ENCODE results near the gene GLRB. TPM values are rescaled to one million over a fixed set of nuclear protein-coding genes. Genes with fewer than 3 reads are reported as not detected.

Gene GLRB
- total RNA-seq, 1 experiment from 2014 or later, result 0.70 TPM

- Histone ChIP-seq H4K20me1 (ENCODE audit: control insufficient read depth, insufficient read depth, insufficient read length) (no peaks in the 10 kb centered on the region), H2AFZ (ENCODE audit: low read length) (no peak overlapping the region), H3K79me2 (ENCODE audit: insufficient read depth, low read length) (no peaks in the 10 kb centered on the region), H2AK5ac (ENCODE audit: insufficient read length, low read length) (no peak overlapping the region), H2BK120ac (ENCODE audit: low read depth, low read length, poor library complexity, severe bottlenecking) (no peak overlapping the region), H3K4me2 (ENCODE audit: insufficient read depth, insufficient read length, low read length) (no peak overlapping the region), H3T11ph (ENCODE audit: low read length) (no peak overlapping the region), H3K18ac (ENCODE audit: insufficient read length, low read depth, low read length) (no peak overlapping the region), H3K4ac (ENCODE audit: low read depth, low read length) (no peak overlapping the region), H4K5ac (ENCODE audit: insufficient read length, low read depth, low read length) (no peak overlapping the region), H3K4me1 (ENCODE audit: insufficient read depth, low read length) (no peaks in the 10 kb centered on the region), H3K27me3 (ENCODE audit: insufficient read depth, low read length) (no peaks in the 10 kb centered on the region), H2BK12ac (ENCODE audit: insufficient read length, low read depth, low read length) (no peak overlapping the region), H3K56ac (ENCODE audit: insufficient read length, low read depth, low read length) (no peak overlapping the region), H3K14ac (ENCODE audit: insufficient read depth, low read length) (no peak overlapping the region), H3K79me1 (ENCODE audit: insufficient read depth, low read depth, low read length, poor library complexity, severe bottlenecking) (no peaks in the 10 kb centered on the region), H3K23me2 (ENCODE audit: insufficient read length, low read depth, low read length, poor library complexity, severe bottlenecking) (no peaks in the 10 kb centered on the region), H3K9ac (ENCODE audit: extremely low read depth, insufficient read length, low read length) (no peak overlapping the region), H2BK5ac (ENCODE audit: insufficient read length, low read length) (no peak overlapping the region), H2BK15ac (ENCODE audit: low read depth, low read length) (no peak overlapping the region), H3K27ac (ENCODE audit: insufficient read length, low read depth, low read length) (no peak overlapping the region), H3K9me3 (ENCODE audit: control insufficient read depth, low read depth, low read length) (no peaks in the 10 kb centered on the region), H3K23ac (ENCODE audit: insufficient read length, low read depth, low read length) (no peak overlapping the region), H4K91ac (ENCODE audit: insufficient read length, low read depth, low read length) (no peak overlapping the region), H2BK20ac (ENCODE audit: low read depth, low read length, poor library complexity, severe bottlenecking) (no peak overlapping the region), H4K8ac (replicated peaks; ENCODE audit: insufficient read length, low read depth, low read length) (no peak overlapping the region)
- Mint-ChIP-seq H3K36me3 (ENCODE audit: insufficient read depth in 1 of 3, low read depth in 3 of 3) (peaks cover 2 to 21% (median 5%) of the 10 kb centered on the region in 3 experiments; a peak in 5 of 7 replicates), H3K4me1 (peaks cover 0 to 4% of the 10 kb centered on the region in 2 experiments; a peak in 1 of 4 replicates), H3K27me3 (ENCODE audit: low read depth) (no peaks in the 10 kb centered on the region), H3K4me3 (no peak overlapping the region), H3K9me3 (peaks cover 9 to 13% of the 10 kb centered on the region in 2 experiments; a peak in 3 of 5 replicates), H3K27ac (no peak overlapping the region)
- no peak for DNase-seq
- TF ChIP-seq, protein P1, sequence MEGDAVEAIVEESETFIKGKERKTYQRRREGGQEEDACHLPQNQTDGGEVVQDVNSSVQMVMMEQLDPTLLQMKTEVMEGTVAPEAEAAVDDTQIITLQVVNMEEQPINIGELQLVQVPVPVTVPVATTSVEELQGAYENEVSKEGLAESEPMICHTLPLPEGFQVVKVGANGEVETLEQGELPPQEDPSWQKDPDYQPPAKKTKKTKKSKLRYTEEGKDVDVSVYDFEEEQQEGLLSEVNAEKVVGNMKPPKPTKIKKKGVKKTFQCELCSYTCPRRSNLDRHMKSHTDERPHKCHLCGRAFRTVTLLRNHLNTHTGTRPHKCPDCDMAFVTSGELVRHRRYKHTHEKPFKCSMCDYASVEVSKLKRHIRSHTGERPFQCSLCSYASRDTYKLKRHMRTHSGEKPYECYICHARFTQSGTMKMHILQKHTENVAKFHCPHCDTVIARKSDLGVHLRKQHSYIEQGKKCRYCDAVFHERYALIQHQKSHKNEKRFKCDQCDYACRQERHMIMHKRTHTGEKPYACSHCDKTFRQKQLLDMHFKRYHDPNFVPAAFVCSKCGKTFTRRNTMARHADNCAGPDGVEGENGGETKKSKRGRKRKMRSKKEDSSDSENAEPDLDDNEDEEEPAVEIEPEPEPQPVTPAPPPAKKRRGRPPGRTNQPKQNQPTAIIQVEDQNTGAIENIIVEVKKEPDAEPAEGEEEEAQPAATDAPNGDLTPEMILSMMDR (conservative IDR thresholded peaks at IDR 0.05), result no peak
- WGBS (ENCODE audit: extremely low coverage, insufficient read length, low lambda C conversion rate), result no CpG with 5 or more reads among the region's 3 CpGs
These were observed 90.1 kb downstream of the GLRB start for GRCh38 chr4:157165935-157166610.

Data from H9 (cell line).